ENCODE measurements around the gene CACNA1C.
"Not testable (repeated sequence)": the region's sequence is repeated elsewhere in the genome, so short reads cannot be mapped to it uniquely, and the experiment has no call there.

Gene CACNA1C

DNA sequence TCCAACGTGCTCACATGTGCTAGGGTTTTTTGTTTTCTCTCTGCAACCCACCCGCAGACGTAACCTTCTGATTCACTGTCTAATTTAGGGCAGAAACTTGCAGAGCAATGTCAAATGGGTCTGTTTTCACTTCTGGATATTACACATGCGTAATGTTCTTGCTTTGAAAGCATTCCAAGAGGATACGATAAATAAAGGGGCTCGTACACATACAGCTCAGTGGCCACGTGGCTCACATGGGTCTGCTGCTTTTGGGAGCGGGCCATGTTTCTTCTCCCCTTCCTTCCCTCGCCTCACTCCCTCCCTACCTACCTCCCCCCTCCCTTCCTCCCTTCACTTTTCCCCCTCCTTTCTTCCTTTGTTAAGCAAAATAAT is 23.4 kb downstream of the CACNA1C start:
- DNase-seq (ENCODE audit: low read depth), result no peak

DNA sequence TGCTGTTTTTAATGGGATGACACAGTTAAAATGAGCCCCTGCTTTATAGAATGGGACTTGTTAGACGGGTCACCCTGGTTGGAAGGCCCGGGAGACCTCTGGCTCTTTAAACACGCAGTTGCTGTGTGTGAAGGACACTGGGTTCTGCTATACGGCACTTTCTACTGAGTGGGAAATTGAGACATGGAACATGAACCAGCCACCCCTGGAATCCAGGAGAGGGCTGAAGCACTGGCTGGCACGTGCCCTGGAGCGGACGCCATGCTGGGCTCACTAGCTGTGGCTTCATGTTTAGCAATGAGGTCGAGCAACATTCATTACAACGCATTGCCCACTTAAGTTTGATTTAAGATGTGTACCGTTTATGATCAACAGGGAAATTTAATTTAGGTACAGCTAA is 23.9 kb downstream of the CACNA1C start:
- no peak for DNase-seq (ENCODE audit: low read depth)

DNA sequence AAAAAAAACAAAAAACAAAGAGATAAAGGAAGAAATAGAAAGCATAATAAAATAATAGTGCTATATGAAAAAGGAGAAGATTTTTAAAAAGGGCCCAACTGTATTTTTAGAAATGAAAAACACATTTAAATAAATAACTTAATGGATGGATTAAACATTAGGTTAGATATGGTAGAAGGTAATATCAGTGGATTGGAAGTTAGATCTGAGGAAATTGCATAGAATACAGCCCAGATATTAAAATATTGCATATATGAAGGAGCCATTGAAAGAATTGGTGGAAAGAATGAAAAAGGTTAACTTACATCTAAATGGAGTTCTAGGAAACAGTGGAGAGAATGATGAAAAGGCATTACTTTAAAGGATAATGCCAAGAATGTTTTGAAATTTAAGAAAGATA is 27.8 kb downstream of the CACNA1C start:
- no peak for DNase-seq (ENCODE audit: low read depth)

DNA sequence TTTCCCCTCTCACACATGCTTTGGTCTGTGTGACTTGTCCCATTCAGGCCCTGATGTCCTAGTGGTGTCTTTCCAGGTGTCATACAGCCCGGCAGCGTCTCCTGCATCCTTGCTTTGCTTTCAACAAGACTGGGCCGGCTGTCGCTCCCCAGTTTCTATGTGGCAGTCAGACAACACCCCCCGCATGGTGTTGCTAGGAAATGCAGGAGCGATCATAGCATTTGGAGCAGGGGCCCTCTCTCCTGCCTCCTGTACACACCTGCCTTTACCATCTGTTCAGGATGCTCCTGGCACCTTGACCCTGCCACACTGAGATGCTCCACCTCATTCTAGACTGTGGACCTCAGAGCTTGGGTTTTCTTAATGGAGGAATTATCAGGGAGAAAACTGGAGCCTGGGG is 29.5 kb downstream of the CACNA1C start:
- DNase-seq (ENCODE audit: low read depth), result no peak

DNA sequence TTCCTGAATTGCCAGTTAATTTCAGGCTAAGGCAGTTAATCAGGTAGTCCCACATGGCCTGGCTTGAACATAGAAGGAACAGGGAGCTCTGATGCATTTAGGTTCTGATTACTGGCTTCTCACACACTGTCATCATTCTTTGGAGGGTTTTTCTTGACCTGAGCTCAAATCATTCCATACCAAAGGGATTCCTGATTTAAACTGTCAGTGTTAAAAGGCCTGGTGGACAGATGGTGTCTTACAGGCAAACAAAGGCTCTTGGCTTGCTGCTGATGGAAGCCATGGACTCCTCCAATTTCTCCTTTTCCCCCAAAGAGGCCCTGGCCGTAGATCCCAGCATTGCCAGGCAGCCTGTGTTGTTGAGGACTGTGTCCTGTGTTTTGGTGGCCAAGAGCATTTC is 30.2 kb downstream of the CACNA1C start:
- DNase-seq (ENCODE audit: low read depth), result no peak

DNA sequence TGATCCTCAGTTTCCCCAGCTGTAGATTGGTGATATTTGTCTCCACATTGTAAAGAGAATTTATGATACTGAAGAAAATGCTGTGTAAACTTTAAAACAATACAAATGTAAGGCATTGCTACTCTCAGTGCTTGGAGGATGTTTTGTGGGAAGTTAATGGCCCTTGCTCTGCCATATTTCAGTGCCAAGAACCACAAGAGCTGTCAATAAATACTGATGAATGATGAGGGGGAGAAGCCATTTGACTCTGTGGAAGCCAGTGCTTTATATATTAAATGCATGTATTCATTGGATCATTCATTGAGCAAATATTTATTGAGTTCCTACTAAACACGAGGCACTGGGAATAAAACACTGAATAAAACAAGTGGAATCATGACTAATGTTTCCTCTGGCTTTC is 30.8 kb downstream of the CACNA1C start:
- no peak for DNase-seq (ENCODE audit: low read depth)

DNA sequence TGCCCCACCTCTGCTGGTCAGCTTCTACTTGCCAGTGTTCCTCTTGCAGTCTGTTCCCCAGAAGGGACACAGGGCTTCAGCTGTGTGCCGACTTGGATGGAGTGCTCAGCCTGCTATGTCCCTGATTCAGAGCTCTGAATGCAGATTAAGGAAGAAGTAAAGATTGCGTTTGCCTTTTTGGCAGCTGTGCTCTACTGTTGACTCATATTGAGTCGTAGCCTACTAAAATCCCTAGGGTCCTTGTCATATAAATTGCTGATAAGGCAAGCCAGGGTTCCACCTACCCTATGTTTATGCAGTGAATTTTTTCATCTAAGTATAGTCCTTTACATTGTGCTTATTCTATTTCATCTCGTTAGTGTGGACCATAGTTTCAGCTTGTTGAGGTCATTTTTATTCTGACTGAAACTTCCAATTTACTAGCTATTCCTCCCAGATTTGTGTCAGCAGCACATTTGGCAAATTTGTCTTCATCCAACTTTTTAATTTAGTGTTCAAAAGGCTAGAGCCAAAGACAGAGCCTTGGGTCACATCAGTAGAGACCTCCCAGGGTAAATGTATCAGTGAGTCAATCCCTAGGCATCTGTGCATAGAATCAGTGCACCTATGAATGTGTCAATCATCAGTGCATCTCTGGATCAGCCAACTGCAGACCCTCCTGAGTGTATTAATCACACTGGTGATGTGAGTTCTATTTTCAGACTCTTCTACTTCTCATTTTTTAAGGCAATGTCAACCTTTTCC is 31.9 kb downstream of the CACNA1C start:
- DNase-seq (ENCODE audit: low read depth), result no peak

DNA sequence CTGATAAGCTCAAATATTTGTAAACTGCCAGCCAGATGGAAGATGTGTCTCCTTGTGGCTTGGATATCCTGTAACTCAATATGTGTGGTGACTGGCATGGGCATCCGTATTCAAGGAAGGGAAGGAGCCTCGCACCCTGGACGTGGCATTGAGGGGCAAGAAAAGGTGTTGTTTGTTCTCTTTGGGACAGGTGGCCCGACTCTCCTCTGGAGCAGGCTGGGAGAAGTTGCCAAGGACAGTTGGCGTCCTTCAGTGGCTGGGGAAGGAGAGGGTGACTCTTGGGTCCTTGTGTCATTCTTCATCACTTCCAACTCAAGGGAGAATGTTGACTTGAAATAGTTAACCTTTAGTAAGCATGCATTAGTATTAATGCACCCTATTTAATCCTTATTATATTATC is 39.6 kb downstream of the CACNA1C start:
- DNase-seq (ENCODE audit: low read depth), result no peak

DNA sequence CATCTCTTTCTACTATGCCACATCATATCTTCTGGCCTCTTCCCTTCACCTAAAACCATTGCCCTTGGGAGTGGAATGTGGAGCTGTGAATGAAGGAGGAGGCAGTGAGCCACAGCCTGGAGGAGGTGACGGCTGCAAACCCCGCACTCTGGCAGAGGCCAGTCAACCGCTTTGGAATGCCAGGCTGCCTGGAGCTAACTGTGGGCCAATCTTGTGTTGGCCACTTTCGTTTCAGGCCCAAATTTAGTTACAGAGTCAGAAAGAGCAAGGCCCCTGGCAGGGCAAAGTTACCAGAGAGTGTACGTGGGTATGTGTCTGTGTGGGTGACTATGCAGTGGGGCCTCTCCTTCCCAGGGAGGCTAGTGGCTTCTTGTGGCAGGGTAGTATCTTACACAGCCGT is 40.1 kb downstream of the CACNA1C start:
- DNase-seq (ENCODE audit: low read depth), result no peak

DNA sequence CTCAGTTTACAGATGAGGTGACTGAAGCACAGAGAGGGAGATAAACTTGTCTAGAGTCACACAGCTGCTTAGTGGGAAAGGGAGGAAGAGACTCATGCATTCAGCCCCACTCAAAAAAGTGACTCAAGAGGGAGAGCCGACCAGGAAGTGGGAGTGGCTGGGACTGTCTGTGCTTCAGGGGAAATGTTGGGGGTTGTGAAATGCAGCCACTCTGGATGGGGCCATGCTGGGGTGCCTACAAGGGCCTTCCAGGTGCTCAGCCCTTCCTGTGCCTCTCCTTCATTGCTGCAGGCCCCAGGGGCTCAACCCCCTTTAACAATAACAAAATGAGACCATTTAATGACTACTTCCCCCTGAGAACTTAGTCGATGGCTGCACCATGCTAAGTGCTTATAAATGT is 41.8 kb downstream of the CACNA1C start:
- DNase-seq (ENCODE audit: low read depth), result no peak

DNA sequence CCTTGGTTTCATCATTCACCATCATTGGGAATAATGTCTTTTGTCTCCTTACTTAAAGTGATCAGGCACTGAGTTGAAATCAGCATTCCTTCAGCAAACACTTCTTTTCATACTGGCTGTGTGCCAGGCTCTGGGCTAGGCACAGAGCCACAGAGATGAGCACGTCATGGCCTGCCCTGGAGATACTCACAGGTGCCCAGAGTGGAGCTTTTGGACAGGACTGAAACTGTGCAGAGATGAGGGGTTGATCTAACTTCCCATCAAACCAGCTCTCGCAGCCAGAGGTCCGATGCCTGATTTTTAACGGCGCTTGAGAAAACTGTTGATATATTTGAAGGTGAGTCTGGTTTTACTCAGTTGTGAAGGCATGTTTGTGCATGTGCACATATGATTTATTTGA is 43.1 kb downstream of the CACNA1C start:
- no peak for DNase-seq (ENCODE audit: low read depth)

DNA sequence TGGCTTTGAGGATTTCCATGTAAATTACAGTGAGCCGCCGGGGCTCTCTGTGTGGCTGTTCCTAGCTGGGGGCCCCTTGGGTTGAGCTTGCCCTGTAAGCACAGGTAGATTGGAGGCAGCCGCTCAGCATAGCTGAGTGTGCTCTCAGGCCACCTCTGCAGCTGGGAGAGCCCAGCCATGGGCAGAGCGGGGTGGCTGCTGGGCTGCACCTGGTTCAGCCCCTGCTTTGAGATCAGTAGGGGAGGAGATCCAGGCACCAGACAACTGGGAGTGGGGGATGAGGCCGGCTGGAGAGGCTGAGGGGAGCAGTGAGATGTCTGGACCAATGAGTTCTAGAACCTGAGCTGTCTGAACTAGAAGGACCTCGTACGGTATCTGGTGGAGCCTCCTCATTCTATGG is 44.8 kb downstream of the CACNA1C start:
- DNase-seq (ENCODE audit: low read depth), result no peak

DNA sequence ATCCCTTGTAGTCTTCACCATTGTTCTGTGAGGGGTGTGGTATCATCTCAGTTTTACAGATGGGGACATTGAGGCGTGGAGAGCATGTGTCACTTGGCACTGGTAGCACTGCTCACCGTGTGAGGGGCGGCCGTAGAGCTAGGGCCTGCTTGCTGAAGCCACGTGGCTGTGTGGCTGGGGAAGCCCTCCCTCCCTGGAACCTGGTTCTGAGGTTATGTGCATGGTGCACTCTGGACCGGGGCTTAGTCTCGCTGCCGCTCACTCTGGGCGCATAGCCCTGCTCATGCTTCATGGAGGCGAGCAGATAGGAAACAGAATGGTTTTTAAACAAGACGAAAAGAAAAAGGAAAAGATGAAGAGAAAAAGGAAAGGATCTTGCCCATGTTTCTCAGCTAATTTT is 46.1 kb downstream of the CACNA1C start:
- DNase-seq (ENCODE audit: low read depth), result no peak

DNA sequence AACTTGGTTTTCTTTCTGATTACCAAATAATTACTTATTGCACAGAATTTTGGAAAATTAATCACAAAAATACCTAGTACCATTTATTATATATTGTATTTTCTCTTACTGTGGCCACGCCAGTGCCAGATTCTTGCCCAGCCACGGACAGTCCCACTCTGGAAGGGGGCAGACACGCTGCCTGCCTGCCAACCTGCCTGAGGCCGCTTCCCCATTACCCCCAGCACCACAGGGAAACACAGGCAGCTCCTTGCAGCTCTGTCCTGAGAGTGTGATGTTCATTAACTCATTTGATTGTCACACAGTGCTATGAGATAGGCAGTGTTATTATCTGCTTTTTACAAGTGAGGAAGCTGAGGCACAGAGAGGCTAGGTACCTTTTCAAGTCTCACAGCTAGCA is 46.8 kb downstream of the CACNA1C start:
- no peak for DNase-seq (ENCODE audit: low read depth)

DNA sequence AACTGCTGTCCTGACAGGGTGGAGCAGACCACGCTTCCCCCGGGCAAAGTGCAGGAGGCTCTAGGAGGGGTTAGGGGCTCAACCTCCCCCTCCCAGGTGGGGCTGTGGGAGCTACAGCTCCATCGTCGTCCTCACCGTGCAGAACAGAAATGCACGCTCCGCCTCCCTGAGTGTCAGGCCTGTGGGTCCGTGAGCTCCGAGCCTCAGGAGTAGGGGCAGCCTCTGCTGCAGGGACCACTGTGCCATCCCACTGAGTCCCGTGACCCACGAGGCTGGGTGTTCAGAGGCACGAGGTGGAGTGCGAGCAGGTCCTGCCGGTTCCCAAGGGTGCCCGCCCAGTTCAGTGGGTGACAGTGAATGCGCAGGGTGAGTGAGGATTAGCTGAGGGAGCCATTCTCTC is 48.6 kb downstream of the CACNA1C start:
- DNase-seq (ENCODE audit: low read depth), result no peak

DNA sequence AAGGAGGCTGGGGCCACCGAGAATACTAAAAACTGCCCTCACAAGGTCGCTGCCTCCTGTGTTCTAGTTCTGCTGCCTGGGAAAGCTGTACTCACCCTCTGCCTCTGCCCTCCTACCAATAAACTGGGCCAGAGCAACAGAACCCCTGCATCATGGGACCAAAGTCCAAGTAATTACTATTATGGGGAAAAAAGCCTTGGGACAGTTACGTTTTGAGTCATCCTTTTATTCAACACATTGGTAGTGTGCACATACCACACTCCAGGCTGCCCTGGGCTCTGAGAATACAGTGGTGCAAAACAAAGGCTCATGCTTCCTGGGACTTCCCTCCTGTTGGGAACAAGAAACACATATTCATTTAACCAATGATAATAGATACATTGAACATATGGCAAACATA is 49.0 kb downstream of the CACNA1C start:
- no peak for DNase-seq (ENCODE audit: low read depth)

DNA sequence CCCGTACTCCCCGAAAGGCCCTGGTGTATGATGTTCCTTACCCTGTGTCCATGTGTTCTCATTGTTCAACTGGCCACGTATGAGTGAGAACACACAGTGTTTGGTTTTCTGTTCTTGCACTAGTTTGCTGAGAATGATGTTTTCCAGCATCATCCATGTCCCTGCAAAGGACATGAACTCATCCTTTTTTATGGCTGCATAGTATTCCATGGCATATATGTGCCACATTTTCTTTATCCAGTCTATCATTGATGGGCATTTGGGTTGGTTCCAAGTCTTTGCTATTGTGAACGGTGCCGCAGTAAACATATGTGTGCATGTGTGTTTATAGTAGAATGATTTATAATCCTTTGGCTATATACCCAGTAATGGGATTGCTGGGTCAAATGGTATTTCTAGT is 49.9 kb downstream of the CACNA1C start:
- not testable (repeated sequence) for DNase-seq (ENCODE audit: low read depth)

DNA sequence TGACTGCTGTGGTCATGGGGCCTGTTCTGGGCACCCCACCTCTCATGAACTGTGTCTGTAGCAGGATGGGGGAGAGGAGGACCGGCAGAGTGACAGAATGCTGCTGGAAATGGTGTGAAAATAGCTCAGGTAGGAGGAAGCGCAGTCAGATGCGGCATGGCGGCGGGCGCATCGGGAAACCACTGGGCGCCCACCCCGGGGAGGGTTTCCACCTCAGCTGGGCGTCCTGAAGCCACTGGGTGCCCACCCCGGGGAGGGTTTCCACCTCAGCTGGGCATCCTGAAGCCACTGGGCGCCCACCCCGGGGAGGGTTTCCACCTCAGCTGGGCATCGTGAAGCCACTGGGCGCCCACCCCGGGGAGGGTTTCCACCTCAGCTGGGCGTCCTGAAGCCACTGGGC is 52.6 kb downstream of the CACNA1C start:
- not testable (repeated sequence) for DNase-seq (ENCODE audit: low read depth)

DNA sequence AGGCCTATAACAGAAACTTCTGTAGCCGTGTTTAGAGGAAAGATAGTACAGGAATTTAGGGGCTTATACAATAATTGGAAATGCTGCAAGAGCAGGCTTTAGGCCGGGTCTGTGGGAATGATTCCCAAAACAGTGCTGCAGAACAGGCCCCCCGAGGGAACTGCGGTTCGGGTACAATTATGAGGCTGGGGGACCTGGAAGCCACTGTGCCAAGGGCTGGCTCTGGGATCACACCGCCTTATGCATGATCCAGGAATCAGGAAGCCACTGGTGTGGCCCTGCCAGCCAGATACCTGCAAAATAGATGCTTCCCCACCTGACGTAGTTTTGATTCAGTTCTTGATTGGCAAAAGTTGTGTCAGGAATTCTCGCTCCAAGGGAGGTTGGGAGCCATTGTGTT is 55.4 kb downstream of the CACNA1C start:
- no peak for DNase-seq (ENCODE audit: low read depth)

DNA sequence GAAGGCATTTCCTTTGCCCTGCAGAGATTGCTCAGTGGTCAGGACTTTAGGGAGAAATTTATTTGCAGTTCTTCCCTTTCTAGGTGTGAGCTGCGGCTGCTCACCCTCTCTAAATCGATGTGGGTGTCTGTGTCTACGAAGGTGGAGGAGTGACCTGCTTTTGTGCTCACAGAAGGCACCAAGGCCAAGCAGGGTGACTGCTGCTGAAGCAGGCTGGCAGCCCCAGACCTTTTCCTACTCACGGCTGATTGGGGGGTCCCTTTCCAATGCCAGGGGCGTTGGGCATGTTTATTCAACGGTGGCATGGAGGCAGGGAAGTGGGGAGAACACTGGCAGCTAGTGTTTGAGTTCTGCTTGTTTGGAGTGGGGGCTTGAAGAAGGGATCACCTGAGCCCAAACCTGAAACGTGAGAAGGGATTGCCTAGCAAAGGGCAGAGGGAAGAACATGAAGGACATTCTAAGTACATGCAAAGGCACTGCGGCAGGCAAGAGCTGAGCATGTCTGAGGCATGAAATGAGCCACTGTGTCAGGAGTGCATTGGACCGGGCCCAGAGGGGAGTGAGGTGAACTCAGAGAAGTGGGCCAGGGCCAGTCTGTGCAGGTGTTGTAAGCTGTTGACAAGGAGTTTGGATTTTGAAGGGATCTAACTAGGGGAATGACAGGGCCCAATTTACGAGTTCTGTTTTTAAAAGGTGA is 56.3 kb downstream of the CACNA1C start:
- no peak for DNase-seq (ENCODE audit: low read depth)

DNA sequence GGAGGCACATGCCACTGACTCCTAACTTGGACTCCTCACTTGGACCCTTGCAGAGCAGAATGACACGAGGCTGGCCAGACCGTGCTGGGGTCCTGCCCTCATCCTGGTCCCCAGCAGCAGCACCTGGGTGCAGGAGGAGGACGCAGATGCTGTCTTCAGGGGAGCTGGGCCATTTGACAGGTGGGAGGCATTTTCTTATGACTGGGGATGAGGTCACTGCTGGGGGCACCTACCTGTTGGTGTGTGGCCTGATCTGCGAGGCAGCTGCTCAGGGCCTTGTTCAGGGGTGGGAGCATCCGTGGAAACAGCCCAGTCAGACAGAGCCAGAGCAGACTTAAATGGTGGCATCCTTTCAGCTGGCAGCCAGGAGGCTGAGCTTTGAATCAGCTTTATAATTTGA is 57.3 kb downstream of the CACNA1C start:
- DNase-seq (ENCODE audit: low read depth), result no peak

DNA sequence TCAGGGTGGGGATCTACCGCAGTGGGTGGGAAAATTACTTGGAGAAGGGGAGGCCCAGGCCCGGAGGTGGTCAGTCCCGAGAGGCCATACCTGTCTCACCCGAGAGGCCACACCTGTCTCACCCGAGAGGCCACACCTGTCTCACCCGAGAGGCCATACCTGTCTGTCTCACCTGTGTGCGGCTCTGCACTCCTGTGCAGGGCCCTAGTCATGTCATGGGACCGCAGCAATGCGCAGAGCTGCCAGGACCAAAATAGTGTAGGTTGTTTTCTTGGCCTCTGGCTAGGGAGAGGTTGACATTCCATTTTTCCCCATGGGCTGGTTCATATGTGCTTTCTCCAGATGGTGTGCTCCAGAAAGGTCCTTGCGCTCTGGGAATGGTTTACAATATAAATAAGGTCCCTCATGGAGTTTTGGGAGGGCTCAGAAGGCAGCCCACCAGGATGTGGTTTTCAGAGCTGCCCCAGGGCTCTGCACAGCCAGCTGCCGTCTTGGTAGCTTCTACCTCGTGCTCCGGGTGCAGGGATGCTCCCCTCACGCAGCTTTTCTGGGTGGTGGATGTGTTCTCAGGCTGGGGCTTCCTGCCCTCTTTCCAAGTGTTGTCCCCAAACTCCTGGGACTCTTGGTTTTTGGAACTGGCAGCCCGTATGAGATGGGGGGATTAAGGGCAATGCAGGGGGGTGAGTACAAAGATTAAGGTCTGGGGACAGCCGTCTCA is 58.2 kb downstream of the CACNA1C start:
- no peak for DNase-seq (ENCODE audit: low read depth)

DNA sequence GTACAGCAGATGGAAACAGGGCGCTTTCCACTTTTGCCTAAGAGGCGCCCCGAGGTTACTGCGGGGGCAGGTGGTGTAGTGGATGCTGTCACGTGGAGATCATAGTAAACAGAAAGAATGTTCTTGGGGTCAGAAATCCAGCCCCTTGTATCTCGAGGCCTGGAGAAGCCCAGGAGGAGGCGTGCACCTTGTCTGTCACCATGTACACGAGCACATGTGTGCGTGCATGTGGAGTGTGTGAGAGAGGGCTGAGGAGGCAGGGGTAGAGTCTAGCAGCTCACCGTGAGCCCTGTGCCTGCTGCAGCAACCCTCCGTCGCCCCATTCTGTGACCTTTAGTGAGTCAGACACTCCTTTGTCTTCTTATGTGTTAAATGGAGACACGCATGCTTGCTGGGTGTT is 59.0 kb downstream of the CACNA1C start:
- no peak for DNase-seq (ENCODE audit: low read depth)
